ENCODE data around the gene ROPN1B.

Gene ROPN1B

DNA sequence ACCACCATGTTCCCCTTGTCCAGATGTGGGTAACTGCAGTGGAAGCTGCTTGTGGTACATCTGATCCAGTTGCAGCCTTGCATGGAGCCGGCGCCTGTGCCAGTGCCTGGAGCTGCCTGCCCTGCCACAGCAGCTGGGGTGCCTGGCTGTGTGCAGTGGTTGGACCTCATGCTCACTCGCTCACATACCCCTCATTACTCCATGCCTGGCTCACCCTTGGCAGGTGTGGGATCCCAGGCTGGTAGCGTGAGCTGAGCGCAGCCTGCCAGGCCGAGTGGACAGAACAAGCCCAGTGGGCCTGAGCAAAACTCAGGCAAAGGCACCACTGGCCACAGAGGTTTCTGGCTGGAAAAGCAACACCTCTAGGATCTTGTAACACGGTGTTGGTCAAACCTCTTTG, 35.7 kb downstream of the ROPN1B start:
- no peak for DNase-seq (ENCODE audit: low read depth in 2 of 2)

DNA sequence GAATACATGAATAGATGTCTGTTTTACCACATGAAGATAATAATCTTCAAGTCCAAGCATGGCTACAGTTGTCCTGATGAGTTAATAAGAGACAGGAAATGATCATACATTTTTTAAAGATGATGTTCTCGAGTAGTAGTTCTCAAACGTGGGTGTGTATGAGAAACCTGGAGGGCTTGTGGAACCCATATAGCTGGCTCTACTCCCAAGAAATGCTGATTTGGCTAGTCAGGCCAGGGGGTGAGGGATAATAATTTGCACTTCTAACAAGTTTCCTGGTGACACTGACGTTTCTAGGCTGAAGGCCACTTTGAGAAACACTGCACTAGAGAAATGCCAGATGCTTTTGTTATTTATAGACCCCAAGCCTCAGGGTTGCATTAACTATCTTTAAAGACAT, 37.0 kb downstream of the ROPN1B start:
- no peak for DNase-seq (ENCODE audit: low read depth in 2 of 2)

DNA sequence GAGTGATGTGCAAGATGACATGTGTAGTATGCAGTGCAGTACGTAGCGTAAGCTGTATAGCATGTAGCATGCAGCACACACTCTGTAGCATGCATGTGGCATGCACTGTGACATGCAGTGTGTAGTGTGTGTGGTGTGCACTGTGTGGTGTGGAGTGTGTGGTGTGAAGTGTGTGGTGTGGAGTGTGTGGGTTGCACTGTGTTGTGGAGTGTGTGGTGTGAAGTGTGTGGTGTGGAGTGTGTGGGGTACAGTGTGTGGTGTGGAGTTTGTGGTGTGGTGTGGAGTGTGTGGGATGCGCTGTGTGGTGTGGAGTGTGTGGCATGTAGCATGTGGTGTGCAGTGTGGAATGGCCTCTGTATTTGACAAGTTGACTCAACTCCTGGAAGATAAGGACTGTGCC, 39.2 kb downstream of the ROPN1B start:
- DNase-seq (ENCODE audit: low read depth in 2 of 2), result no peak

DNA sequence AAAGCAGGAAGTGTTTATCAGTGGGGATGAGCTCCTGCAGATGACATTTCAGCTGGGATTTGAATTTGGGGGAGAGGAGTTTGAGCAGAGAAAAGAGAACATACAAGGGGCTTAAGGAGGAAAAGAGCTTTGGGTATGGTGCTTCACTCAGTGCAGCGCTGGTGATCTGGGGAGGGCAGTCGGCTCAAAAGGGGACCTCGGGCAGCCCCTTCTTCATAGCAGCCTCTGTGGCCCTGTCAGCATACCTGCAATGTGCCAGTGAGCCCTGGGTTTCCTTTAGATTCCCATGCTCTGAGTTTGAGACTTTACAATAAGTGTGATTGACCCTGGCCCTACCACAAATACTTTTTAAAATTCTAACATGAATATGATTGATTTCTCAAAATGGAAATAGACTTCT, 40.2 kb downstream of the ROPN1B start:
- DNase-seq (ENCODE audit: low read depth in 2 of 2), result no peak

DNA sequence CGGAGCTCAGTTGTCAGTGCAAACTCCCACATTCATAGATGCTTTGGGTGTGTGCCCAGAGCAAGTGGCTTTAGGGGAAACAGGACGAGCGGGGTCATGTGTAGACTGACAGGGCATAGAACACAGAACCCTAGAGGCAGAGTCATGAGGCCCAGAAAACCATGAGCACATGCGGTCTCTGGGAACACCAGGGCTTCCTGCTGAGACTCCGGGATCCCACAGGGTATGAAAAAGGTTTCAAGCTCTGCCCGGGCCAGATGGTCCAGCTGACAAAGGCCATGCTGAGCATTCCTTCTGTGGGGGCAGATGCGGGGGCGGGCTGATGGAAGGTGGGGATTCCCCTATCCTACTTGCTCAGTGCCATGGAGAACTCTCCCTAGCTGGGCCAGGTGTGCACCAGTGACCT, 44.8 kb downstream of the ROPN1B start:
- no peak for DNase-seq (ENCODE audit: low read depth in 2 of 2)

DNA sequence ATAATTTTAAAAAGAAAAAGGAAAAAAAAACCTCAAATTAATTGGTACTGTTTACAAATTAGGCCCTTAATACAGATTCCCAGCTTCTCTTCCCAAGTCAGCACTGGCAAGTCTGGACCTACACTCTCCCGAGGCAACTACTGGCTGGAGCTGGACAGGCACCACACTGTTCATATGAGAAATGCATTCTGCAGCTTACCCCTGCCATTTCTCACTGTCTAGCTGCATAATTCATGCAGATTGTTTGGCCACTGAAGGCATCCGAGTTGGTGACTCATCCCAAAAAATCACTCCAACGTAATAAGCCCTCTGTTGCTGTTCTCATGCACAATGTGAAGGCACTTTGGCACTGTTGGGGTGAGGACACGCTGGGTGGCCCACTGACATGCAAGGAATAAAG, 45.3 kb downstream of the ROPN1B start:
- no peak for DNase-seq (ENCODE audit: low read depth in 2 of 2)

DNA sequence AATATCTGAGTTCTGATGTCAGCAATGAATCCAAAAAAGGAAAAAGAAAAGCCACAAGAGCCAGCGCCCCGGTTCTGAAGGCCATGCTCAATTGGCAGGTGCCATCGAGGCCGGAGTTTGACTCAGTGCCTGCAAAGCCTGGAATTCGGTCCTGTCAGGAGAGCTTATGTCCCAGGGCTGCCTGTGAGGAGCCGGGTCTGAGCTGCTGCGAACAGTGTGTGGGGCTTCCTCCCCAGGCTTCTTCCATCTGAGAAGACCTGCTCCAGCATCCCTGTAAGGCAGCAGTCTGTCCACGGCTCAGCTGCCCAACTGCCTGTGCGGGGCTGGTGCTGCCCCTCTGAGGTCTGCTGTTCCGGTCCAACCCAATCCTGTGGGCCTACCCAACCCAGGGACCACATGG, 46.1 kb downstream of the ROPN1B start:
- DNase-seq (ENCODE audit: low read depth in 2 of 2), result no peak

DNA sequence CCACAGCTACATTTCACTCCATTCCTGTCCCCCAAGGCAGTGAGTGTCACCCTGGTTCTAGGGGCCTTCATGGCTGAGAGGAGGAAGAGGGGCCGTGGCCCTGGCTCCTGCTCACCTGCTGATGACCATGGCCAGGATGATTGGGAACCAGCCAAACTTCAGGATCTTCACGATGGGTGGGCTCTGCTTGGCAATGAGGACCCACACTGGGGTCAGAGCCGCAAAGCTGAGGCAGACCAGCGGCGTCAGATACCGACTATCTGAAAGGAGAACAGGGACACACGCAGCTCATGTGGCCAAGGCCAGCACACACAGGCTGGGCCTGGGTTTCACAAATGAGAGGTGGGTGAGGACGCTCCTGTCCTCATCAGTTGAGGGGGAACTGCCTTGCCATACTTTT, 47.6 kb downstream of the ROPN1B start:
- no peak for DNase-seq (ENCODE audit: low read depth in 2 of 2)

DNA sequence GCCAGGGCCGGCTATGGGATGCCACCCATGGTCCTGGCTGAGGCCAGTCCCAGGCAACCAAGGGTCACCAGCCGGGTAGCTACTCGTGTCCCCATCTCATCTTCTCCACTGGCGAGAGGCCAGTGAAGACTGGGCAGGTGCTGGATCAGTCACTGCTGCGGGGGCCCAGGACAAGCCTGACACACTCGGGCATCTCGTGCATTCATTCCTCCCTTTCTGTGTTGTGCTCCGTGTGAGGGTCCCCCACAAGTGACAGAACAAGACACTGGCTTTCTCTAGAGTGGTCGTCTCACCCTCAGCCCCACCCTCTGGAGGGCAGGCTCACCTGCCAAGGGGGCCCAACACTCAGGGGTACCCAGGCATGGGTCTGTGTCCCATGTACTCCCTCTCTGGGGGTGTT, 48.4 kb downstream of the ROPN1B start:
- no peak for DNase-seq (ENCODE audit: low read depth in 2 of 2)

DNA sequence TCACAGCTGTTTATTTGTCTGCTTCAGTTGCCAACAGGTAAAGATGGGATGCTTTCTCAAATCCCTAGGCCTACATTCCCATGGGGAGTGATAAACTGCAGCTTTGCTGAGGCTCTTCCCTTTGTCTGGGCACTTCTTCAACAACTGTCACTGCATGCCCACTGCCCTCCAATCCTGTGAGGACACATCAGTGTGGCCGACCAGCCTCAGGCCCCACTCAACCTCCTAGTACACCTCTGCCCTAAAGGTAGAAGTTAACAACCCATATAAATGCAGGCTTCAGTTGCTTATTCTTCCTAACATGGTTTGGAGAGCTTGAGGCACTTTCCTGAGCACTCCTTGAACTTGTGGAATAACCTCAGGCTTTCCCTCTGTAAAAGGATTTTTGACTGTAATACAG, 49.6 kb downstream of the ROPN1B start:
- no peak for DNase-seq (ENCODE audit: low read depth in 2 of 2)

DNA sequence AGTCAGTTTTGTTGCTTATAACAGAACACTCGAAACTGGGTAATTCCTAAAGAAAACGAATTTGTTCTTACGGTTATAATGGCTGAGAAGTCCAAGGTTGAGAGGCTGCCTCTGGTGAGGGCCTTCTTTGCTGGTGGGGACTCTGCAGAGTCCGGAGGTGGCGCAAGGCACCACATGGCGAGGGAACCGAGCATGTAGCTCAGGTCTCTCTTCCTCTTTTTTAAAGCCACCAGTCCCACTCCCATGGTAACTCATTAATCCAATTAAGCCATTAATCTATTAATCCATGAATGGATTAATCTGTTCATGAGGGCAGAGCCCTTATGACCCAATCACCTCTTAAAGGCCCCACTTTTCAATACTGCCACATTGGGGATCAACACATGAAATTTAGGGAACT, 50.0 kb downstream of the ROPN1B start:
- DNase-seq (ENCODE audit: low read depth in 2 of 2), result no peak

DNA sequence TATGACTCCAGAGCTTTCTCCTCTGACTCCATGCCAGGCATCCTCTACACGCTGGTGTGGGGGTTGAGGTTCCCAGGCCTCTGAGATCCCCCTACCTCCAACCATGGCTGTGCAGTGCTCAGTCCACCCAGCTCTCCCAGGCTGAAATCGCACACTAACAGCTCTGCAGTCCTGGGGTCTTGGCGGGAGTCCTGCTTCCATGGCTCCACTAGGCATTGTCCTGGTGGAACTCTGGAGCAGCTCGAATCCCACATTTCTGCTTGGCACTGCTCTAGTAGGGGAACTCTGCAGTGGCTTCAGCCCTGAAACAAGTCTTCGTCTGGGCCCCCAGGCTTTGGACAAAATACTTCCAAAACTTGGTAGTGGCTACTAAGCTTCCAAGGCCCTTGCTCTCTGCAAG, 50.7 kb downstream of the ROPN1B start:
- no peak for DNase-seq (ENCODE audit: low read depth in 2 of 2)

DNA sequence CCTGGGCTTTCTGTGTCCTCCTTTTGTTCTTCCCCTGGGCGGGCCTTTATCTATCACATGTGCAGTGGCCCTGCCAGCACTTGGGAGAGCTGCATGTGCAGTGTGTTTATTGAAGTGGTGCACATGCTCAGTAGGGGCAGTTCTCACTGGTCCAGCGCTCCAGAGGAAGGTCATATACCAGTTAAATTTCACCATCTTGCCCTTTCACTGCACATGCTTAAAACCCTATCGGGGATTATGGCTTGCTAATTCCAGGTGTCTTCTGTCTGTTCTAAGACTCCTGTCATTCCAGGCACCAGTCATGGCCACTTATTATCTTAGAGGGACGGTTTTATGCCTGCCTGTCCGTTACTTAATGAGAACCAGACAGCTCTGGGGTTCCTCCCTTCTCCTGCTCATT, 52.2 kb downstream of the ROPN1B start:
- no peak for DNase-seq (ENCODE audit: low read depth in 2 of 2)

DNA sequence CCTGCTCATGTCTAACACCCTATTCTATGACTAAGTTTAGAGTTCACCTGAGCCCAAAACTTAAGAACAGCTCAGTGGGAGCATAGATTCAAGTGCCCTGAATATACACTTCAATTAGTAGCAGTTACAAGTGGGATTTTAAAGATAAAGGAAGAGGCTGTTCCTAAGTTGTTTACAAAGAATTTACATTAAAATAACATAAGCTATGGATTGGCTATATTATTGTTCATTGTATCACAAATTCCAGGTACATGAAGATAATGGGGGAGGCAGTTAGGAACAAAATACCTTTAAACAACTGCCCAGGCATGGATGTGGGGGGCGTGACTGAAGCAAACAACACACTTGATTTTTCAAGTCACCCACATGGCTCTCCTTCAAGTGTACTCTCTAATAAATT, 52.7 kb downstream of the ROPN1B start:
- no peak for DNase-seq (ENCODE audit: low read depth in 2 of 2)

DNA sequence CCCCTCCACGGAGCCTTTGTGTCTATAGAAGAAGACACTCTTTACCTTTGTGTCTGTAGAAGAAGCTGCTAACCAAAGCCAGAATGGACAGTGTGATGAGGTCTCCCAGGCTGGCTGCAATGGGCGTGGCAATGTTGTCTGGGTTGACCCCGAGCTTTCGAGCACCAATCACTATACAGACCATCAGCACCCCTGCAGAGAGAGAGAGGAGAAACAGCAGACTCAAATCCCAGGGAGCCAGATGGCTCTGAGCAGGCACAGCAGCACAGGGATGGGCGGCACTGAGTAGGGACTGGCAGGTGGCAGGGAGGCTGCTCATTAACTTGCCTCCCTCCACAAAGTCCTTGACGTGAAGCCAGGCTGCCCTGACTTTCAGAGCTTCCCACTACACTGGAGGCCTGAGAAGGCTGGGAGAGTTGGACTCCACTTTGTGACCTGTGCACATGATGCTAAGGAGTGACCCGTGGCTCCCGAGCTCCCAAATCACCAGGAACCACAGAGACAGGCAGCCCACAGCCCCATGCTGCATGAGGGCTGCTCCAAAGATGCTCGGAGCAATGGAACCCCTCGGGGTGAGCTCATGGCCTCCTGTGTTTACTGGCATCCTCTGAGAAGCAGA, 53.9 kb downstream of the ROPN1B start:
- no peak for DNase-seq (ENCODE audit: low read depth in 2 of 2)

DNA sequence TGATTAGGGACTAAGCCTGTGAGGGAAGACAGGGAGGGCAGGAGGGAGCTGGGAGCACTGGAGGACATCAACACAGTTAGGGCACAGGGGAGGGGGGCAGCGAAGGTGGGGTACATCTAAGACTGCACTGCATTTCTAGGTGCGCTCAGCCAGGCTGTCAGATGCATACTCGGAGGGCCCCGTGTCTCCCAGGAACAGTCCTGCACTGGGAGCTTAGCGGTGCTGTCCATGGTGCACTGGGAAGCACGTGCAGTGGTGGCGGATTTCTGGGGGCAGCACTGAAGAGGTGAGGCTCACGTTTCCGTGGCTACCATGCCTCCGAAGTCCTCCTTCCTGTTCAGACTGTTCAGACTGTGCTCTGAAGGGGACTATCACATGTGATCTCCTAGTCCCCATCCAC, 54.4 kb downstream of the ROPN1B start:
- DNase-seq (ENCODE audit: low read depth in 2 of 2), result no peak

DNA sequence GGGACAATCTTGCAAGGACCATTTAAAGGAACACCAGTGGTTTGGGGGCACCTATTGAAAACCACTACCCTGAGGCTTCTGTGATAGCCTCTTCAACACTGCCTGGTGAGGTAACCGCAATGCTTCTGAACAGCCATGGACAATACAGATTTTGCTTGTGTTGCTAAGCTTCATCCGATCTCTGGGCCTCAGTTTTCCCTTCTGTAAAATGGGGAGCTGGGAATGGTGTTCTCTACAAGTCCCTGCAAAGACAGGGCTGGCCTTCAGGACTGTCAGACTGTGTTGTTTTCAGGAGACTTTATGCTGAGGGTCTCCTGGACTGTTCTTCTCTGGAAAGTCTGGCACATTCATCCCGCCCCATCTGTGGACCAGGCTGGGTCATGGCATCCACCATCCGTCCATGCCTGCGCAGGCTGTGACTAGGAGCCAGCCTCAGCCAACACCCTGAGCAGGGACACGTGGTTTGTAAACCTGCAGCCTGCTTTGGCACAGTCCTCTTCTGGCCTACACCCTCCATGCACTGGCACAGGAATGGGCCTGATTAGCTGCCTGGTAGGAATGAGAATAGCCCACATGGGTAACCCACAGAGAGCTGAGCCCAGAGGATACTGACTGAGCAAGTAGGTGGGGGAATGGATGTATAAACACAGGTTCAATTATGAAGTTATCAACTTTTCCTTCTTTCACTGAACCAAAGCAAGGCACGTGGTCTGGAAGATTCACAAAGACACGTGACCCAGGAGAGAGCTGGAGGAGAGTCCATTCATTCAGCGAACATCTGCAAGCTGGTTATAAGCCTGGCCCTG, 55.3 kb downstream of the ROPN1B start:
- DNase-seq (ENCODE audit: low read depth in 2 of 2), result no peak

DNA sequence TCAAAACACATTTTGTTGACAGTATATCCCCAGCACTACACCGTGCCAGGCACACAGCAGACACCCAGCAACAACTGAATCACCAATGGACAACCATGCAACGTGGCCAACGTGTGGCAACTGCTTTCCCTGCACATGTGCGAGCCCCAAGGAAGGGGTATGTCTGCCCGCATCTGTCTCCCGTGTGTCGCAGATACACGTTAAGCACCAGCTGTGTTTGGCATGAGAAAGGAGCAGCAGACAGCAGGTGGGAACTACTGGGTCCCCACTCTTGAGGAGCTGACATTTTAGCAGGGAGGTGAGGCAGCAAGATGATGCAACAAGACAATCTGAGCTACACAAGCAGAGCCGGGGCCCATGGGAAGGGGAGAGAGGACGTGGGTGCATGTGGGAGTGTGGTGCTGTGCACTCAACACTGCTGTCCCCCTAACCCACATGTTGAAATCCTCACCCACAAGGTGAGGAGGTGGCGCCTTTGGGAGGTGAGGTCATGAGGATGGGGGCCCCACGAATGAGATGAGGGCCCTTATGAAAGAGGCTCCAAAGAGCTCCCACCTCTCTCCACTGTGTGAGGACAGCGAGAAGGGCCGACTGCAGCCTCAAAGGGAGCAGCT, 56.2 kb downstream of the ROPN1B start:
- no peak for DNase-seq (ENCODE audit: low read depth in 2 of 2)

DNA sequence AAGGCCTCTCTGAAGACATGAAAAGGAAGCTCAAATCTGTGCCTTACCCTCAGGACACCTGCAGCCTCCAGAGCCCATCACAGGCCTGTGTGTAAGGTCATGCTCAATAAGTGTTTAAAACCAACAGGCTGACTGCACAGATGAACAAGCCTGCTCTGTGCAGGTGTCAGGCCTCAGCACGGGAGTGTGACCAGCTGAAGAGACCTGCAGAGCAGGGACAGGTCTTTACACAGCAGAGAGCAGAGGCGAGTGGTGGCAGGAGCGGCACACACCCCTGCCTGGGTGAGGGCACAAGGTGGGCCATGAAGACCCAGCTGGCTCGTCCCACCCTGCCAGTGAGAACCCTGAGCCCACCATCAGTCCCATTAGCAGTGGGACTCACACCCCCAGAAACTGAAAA, 56.9 kb downstream of the ROPN1B start:
- no peak for DNase-seq (ENCODE audit: low read depth in 2 of 2)

DNA sequence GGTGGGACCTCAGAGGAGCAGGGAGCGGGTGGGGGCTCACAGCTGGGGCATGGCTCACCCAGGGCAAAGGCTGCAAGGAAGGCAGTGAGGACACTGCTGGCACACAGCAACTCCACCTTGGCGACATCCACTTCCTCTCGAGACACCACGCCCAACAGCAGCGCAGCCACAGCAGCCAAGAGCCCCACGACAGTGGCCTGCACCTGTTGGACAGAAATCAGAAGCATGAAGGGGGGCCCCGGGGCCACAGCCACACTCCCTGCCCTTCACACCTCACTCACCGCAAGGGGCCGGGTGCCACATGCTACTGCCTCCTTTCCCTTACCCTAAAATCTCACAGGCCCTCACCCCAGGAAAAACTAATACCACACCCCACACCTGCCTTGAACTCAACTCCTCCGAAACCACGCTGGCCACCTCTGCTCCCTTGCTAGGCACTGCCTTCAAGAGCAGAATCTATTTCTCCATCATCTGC, 57.3 kb downstream of the ROPN1B start:
- no peak for DNase-seq (ENCODE audit: low read depth in 2 of 2)

DNA sequence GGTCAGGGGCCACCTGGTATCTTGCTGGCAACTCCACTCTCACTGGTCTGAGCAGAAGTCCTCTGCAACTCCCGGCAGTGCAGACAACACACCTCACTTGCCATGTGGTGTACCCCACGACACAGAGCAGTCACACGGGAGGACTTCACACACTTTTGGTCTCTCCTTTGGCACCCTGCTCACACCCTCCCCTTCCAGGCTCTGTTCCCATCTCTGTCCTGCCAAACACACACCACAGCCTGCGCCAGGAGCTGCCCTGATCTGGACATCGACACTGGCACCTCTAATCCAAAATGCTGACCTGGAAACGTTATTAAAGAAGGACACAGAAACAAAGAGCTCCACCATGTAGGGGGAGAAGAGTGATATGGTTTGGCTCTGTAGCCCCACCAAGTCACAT, 57.8 kb downstream of the ROPN1B start:
- no peak for DNase-seq (ENCODE audit: low read depth in 2 of 2)

DNA sequence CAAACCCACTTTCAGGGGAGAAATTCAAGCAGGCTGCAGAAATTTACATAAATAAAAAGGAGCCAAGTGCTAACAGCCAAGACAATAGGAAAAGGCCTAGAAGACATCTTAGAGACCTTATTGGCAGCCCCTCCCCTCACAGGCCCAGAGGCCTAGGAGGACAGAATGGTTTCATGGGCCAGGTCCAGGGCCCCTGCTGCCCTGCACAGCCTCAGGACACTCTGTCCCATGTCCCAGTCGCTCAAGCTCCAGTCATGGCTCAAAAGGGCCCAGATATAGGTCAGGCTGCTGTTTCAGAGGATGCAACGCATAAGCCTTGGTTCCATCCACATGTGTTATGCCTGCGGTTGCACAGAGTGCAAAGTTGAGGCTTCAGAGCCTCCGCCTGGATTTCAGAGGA, 59.1 kb downstream of the ROPN1B start:
- no peak for DNase-seq (ENCODE audit: low read depth in 2 of 2)

DNA sequence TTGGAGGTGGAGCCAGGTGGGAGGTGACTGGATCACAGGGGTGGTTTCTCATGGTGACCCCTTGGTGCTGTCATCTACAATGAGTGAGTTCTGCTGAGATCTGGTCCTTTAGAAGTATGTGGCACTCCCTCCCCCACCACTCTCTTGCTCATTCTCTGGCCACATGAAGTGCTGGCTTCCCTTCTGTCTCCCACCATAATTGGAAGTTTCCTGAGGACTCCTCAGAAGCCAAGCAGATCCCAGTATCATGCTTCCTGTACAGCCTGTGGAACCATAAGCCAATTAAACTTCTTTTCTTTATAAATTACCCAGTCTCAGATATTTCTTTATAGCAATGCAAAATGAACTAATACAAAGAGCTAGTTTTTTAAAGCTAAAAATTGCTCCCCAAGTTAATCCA, 60.3 kb downstream of the ROPN1B start:
- DNase-seq (ENCODE audit: low read depth in 2 of 2), result no peak

All from stimulated activated CD8-positive, alpha-beta memory T cell treated with anti-CD3 and anti-CD28 coated beads, Interleukin-7, amount 100 ng/mL, for 4 hours (primary cell).